Activated naive CD4-positive, alpha-beta T cell treated with anti-CD3 and anti-CD28 coated beads for 36 hours (primary cell): Measurements from ENCODE around the gene UVSSA. TPM values are rescaled to one million over a fixed set of nuclear protein-coding genes. Genes with fewer than 3 reads are reported as not detected.

Source experiments
- CTCF ChIA-PET: fragments of 350-600 bp; sonication (Branson Sonifier 250); formaldehyde crosslinking; loops from one replicate; lab custom pipeline; 2021; ENCODE audit warnings: antibody characterized with exemption; lab: Charles Lee
- DNase-seq: peaks from one replicate; pipeline ENCODE4 v3.0.0-alpha.2; 2020
- H3K27ac Mint-ChIP-seq: one replicate; pipeline ENCODE4 v1.8.0; 2021; ENCODE audit warnings: mild to moderate bottlenecking, mixed read lengths
- H3K27me3 Mint-ChIP-seq: one replicate; pipeline ENCODE4 v1.8.0; 2021; ENCODE audit warnings: low read depth, mixed read lengths
- H3K36me3 Mint-ChIP-seq: one replicate; pipeline ENCODE4 v1.8.0; 2021; ENCODE audit warnings: low read depth, mixed read lengths
- H3K4me1 Mint-ChIP-seq: one replicate; pipeline ENCODE4 v1.8.0; 2021; ENCODE audit warnings: low read depth, mixed read lengths
- H3K4me3 Mint-ChIP-seq: one replicate; pipeline ENCODE4 v1.8.0; 2021; ENCODE audit warnings: mild to moderate bottlenecking, moderate library complexity, mixed read lengths
- H3K9me3 Mint-ChIP-seq: one replicate; pipeline ENCODE4 v1.8.0; 2021; ENCODE audit warnings: mixed read lengths
- intact Hi-C: fragments of 100-400 bp; cut with micrococcal nuclease; formaldehyde crosslinking; loops from one replicate; pipeline ENCODE4 v1.15.1; 2023
- total RNA-seq, 2 experiments: library from RNA; stranded (reverse); gene quantifications; one replicate each; pipeline ENCODE4 v1.2.3, GENCODE V29; 2021

Gene UVSSA
- total RNA-seq, 2 experiments from 2014 or later, result 20.0 to 24.3 TPM

- Mint-ChIP-seq H3K4me1 (no peaks in the 10 kb centered on the region), H3K4me3 (no peak overlapping the region), H3K36me3 (peaks cover 6% of the 10 kb centered on the region), H3K27me3 (no peaks in the 10 kb centered on the region), H3K9me3 (no peaks in the 10 kb centered on the region), H3K27ac (no peak overlapping the region)
- no peak for DNase-seq
- CTCF ChIA-PET, result no interaction called here
- intact Hi-C loops, result no loop called here
These were observed 27.1 kb downstream of the UVSSA start for GRCh38 chr4:1373892-1374705.

- H3K9me3 Mint-ChIP-seq, result no peaks in the 10 kb centered on the region
- peaks cover 6% of the 10 kb centered on the region for H3K36me3 Mint-ChIP-seq
- no peak for DNase-seq
- H3K4me1 Mint-ChIP-seq, result no peaks in the 10 kb centered on the region
- no peak overlapping the region for H3K4me3 Mint-ChIP-seq
- CTCF ChIA-PET, result no interaction called here
- H3K27ac Mint-ChIP-seq, result no peak overlapping the region
- intact Hi-C loops, result no loop called here
- no peaks in the 10 kb centered on the region for H3K27me3 Mint-ChIP-seq
These were observed 27.7 kb downstream of the UVSSA start for GRCh38 chr4:1374706-1375045.

- intact Hi-C loops, result no loop called here
- Mint-ChIP-seq H3K4me1 (no peaks in the 10 kb centered on the region), H3K4me3 (no peak overlapping the region), H3K27me3 (no peaks in the 10 kb centered on the region), H3K27ac (no peak overlapping the region), H3K9me3 (no peaks in the 10 kb centered on the region), H3K36me3 (peaks cover 6% of the 10 kb centered on the region)
- CTCF ChIA-PET, result no interaction called here
- DNase-seq, result no peak
These were observed 28.2 kb downstream of the UVSSA start for GRCh38 chr4:1375051-1375721.

GRCh38 chr4:1375761-1376322 is 28.8 kb downstream of the UVSSA start:
- CTCF ChIA-PET, result no interaction called here

GRCh38 chr4:1376391-1376840 is 29.4 kb downstream of the UVSSA start:
- CTCF ChIA-PET, result no interaction called here
- H3K4me1 Mint-ChIP-seq, result no peaks in the 10 kb centered on the region

More at GRCh38 chr4:1375761-1376322, 28.8 kb downstream of the UVSSA start:
- Mint-ChIP-seq H3K27ac (no peak overlapping the region), H3K4me1 (no peaks in the 10 kb centered on the region), H3K4me3 (no peak overlapping the region), H3K9me3 (no peaks in the 10 kb centered on the region), H3K27me3 (no peaks in the 10 kb centered on the region), H3K36me3 (peaks cover 6% of the 10 kb centered on the region)
- DNase-seq, result no peak
- intact Hi-C loops, result no loop called here

GRCh38 chr4:1376841-1377605 is 30.0 kb downstream of the UVSSA start:
- no peak overlapping the region for H3K27ac Mint-ChIP-seq
- no peak for DNase-seq
- H3K4me1 Mint-ChIP-seq, result no peaks in the 10 kb centered on the region
- H3K9me3 Mint-ChIP-seq, result no peaks in the 10 kb centered on the region
- CTCF ChIA-PET, result interaction anchor here (0.5 kb wide), 1 partner anchor 536 kb away, joined by 4 read pairs; no protein-coding TSS in a partner anchor
- intact Hi-C loops, result no loop called here
- H3K4me3 Mint-ChIP-seq, result no peak overlapping the region
- no peaks in the 10 kb centered on the region for H3K27me3 Mint-ChIP-seq
- H3K36me3 Mint-ChIP-seq, result peaks cover 5% of the 10 kb centered on the region

More at GRCh38 chr4:1376391-1376840, 29.4 kb downstream of the UVSSA start:
- H3K27me3 Mint-ChIP-seq, result no peaks in the 10 kb centered on the region
- H3K9me3 Mint-ChIP-seq, result no peaks in the 10 kb centered on the region
- peaks cover 5% of the 10 kb centered on the region for H3K36me3 Mint-ChIP-seq
- intact Hi-C loops, result no loop called here
- H3K27ac Mint-ChIP-seq, result no peak overlapping the region
- H3K4me3 Mint-ChIP-seq, result no peak overlapping the region
- no peak for DNase-seq

GRCh38 chr4:1377606-1378261 is 30.7 kb downstream of the UVSSA start:
- Mint-ChIP-seq H3K27me3 (no peaks in the 10 kb centered on the region), H3K4me1 (no peaks in the 10 kb centered on the region), H3K36me3 (peaks cover 1% of the 10 kb centered on the region), H3K27ac (no peak overlapping the region), H3K9me3 (no peaks in the 10 kb centered on the region), H3K4me3 (no peak overlapping the region)
- intact Hi-C loops, result no loop called here
- CTCF ChIA-PET, result interaction anchor here (0.5 kb wide), 1 partner anchor 535 kb away, joined by 4 read pairs; no protein-coding TSS in a partner anchor
- DNase-seq, result no peak

- Mint-ChIP-seq H3K4me3 (no peak overlapping the region), H3K36me3 (no peaks in the 10 kb centered on the region), H3K4me1 (no peaks in the 10 kb centered on the region), H3K9me3 (no peaks in the 10 kb centered on the region), H3K27ac (no peak overlapping the region), H3K27me3 (no peaks in the 10 kb centered on the region)
- CTCF ChIA-PET, result no interaction called here
- DNase-seq, result no peak
- intact Hi-C loops, result no loop called here
These were observed 31.7 kb downstream of the UVSSA start for GRCh38 chr4:1378559-1379231.

- intact Hi-C loops, result no loop called here
- H3K9me3 Mint-ChIP-seq, result no peaks in the 10 kb centered on the region
- H3K4me3 Mint-ChIP-seq, result no peak overlapping the region
- CTCF ChIA-PET, result no interaction called here
- no peaks in the 10 kb centered on the region for H3K27me3 Mint-ChIP-seq
- H3K4me1 Mint-ChIP-seq, result no peaks in the 10 kb centered on the region
- no peak overlapping the region for H3K27ac Mint-ChIP-seq
- H3K36me3 Mint-ChIP-seq, result no peaks in the 10 kb centered on the region
- DNase-seq, result no peak
These were observed 32.4 kb downstream of the UVSSA start for GRCh38 chr4:1379351-1379781.

- Mint-ChIP-seq H3K4me3 (no peak overlapping the region), H3K36me3 (peaks cover 2% of the 10 kb centered on the region), H3K27me3 (no peaks in the 10 kb centered on the region), H3K9me3 (no peaks in the 10 kb centered on the region), H3K27ac (no peak overlapping the region), H3K4me1 (no peaks in the 10 kb centered on the region)
- no peak for DNase-seq
- intact Hi-C loops, result no loop called here
- CTCF ChIA-PET, result no interaction called here
These were observed 32.9 kb downstream of the UVSSA start for GRCh38 chr4:1379801-1380331.

- no peaks in the 10 kb centered on the region for H3K4me1 Mint-ChIP-seq
- H3K36me3 Mint-ChIP-seq, result peaks cover 2% of the 10 kb centered on the region
- no peaks in the 10 kb centered on the region for H3K27me3 Mint-ChIP-seq
- intact Hi-C loops, result no loop called here
- H3K4me3 Mint-ChIP-seq, result no peak overlapping the region
- CTCF ChIA-PET, result no interaction called here
- DNase-seq, result no peak
- H3K27ac Mint-ChIP-seq, result no peak overlapping the region
- no peaks in the 10 kb centered on the region for H3K9me3 Mint-ChIP-seq
These were observed 33.6 kb downstream of the UVSSA start for GRCh38 chr4:1380368-1381151.
